Activated effector memory CD4-positive, alpha-beta T cell treated with anti-CD3 and anti-CD28 coated beads, Interleukin-2, amount 50 U/mL, for 16 hours (primary cell): Measurements from ENCODE around the gene SERPIND1.
"Not testable (repeated sequence)": the region's sequence is repeated elsewhere in the genome, so short reads cannot be mapped to it uniquely, and the experiment has no call there.

Source experiments
- DNase-seq: peaks from one replicate; pipeline ENCODE4 v3.0.0-alpha.2; 2020

SERPIND1 gene

GRCh38 chr22:20818471-20818870 lies 44.6 kb downstream of the SERPIND1 start:
- peak; percentile 47 for DNase-seq

- DNase-seq: peak; percentile 9
Observed at GRCh38 chr22:20819471-20819870, 45.6 kb downstream of the SERPIND1 start.

GRCh38 chr22:20821717-20822239 lies 47.9 kb downstream of the SERPIND1 start:
- not testable (repeated sequence) for DNase-seq

DNA sequence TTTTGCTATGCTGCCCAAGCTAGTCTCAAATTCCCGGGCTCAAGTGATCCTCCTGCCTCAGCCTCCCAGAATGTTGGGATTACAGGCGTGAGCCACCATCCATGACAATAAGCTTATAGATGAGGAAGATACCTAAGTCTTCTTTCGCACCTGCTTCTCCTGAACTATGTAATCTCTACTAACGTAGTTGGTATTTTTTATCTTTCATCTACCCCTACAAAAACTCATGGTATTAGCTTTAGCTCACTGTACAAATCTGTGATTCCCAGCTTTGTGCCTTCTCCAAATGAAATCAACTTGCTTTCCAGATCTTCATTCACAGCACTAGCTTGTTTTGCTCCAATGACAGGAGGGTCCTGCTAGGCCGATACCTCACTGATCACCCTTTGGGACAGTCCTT lies 48.3 kb downstream of the SERPIND1 start:
- DNase-seq: no peak

DNA sequence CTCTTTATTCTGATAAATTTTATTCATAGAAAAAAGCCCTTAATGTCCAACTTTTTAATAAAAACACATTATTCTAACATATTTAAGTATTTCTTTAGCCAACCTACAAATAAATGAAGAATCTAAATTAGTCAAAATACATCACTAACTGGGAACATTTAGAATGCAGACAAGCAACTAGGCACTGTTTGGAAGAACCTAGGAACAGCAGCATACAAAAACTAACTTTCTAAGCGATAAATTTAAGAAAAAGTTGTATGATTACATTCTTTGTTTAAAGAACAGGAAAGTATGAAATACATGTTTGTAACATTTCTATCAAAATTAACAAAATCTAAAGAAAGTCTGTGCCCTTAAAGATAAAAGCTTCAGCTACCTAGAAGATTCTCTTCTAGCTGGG lies 49.4 kb downstream of the SERPIND1 start:
- no peak for DNase-seq

- DNase-seq: not testable (repeated sequence)
Observed at GRCh38 chr22:20825216-20825615, 51.3 kb downstream of the SERPIND1 start.

DNA sequence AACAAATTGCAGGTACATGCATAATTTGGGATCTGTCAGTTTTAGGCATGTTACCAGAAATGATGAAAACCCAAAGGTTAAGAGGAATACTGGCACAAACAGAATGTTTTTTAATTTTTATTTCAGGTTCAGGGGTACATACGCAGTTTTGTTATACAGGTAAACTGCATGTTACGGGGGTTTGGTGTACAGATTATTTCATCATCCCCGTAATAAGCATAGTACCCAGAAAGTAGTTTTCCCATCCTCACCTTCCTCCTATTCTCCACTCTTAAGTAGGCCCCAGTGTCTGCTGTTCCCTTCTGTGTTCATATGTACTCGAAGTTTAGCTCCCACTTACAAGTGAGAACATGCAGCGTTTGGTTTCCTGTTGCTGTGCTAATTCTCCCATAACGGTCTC lies 51.7 kb downstream of the SERPIND1 start:
- no peak for DNase-seq

GRCh38 chr22:20826373-20827152 lies 52.6 kb downstream of the SERPIND1 start:
- not testable (repeated sequence) for DNase-seq

GRCh38 chr22:20829491-20830134 lies 55.7 kb downstream of the SERPIND1 start:
- no peak for DNase-seq

DNA sequence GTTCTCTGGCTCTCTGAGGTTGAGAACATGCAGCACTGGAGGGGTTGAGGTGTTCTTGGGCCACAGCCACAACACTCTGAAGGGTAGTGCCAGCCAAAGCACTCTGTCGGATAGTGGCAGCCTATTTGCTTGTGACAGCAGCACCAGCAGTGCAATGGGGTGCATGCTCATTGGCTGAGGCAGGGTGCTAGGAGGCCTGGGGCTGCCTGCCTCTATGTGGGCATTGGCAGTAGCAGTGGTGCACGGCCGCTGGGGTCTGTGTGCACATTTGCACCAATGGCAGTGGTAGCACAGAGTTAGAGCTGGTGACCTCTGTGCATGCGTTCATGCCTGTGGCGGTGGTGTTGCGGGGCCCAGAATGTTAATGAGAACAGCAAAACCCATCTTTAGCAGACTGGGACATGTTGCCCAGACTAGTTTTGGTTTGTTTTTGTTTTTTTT lies 59.3 kb downstream of the SERPIND1 start:
- no peak for DNase-seq

- DNase-seq: no peak
Observed at GRCh38 chr22:20834206-20834605, 60.3 kb downstream of the SERPIND1 start.

DNA sequence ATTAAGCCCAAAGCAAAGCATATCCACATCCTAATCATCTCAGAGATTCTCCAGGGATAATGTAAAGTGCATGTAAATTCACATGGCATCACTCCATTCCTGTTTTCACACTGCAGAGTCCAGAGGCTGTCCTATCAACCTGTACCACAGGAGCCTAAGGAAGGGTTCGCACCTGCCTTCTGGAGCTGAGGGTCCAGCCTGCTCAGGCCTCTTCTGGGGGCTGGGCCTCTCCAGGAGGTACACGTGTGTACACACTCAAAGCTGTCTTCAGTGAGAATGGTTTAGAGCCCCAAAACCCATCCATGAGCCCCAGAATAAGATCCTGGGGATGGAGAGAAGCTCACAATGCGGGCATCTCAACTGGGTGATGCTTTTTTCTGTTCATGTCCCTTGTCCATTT lies 60.8 kb downstream of the SERPIND1 start:
- DNase-seq: no peak
